AG20443 (cell line): Measurements from ENCODE around the gene GPD1L.
"Not testable (repeated sequence)": the region's sequence is repeated elsewhere in the genome, so short reads cannot be mapped to it uniquely, and the experiment has no call there.

ENCODE experiments used
- DNase-seq: peaks from one replicate; pipeline ENCODE4 v3.0.0; 2012; ENCODE audit warnings: low spot score, mixed read lengths

GPD1L gene

GRCh38 chr3:32181365-32181764 is 74.9 kb downstream of the GPD1L start:
- no peak for DNase-seq

- DNase-seq = no peak
Observed at GRCh38 chr3:32181796-32182195, 75.4 kb downstream of the GPD1L start.

GRCh38 chr3:32184187-32184730 is 77.8 kb downstream of the GPD1L start:
- DNase-seq = no peak

GRCh38 chr3:32186097-32186496 is 79.7 kb downstream of the GPD1L start:
- no peak for DNase-seq

- DNase-seq = no peak
Observed at GRCh38 chr3:32186876-32187275, 80.5 kb downstream of the GPD1L start.

GRCh38 chr3:32189693-32190092 is 83.3 kb downstream of the GPD1L start:
- no peak for DNase-seq

- not testable (repeated sequence) for DNase-seq
Observed at GRCh38 chr3:32190556-32190955, 84.1 kb downstream of the GPD1L start.

GRCh38 chr3:32193101-32193500 is 86.7 kb downstream of the GPD1L start:
- DNase-seq = no peak

- no peak for DNase-seq
Observed at GRCh38 chr3:32194653-32195052, 88.2 kb downstream of the GPD1L start.

GRCh38 chr3:32195995-32196540 is 89.6 kb downstream of the GPD1L start:
- no peak for DNase-seq

- no peak for DNase-seq
Observed at GRCh38 chr3:32197991-32198390, 91.6 kb downstream of the GPD1L start.

- DNase-seq = no peak
Observed at GRCh38 chr3:32198714-32199113, 92.3 kb downstream of the GPD1L start.

- DNase-seq = no peak
Observed at GRCh38 chr3:32200490-32200889, 94.1 kb downstream of the GPD1L start.

GRCh38 chr3:32200992-32201758 is 94.8 kb downstream of the GPD1L start:
- no peak for DNase-seq

GRCh38 chr3:32202496-32202895 is 96.1 kb downstream of the GPD1L start:
- no peak for DNase-seq

GRCh38 chr3:32203854-32204253 is 97.4 kb downstream of the GPD1L start:
- no peak for DNase-seq

GRCh38 chr3:32208447-32208846 is 102.0 kb downstream of the GPD1L start:
- DNase-seq = no peak

- DNase-seq = no peak
Observed at GRCh38 chr3:32215185-32215584, 108.8 kb downstream of the GPD1L start.

- DNase-seq = no peak
Observed at GRCh38 chr3:32216172-32216783, 109.9 kb downstream of the GPD1L start.

GRCh38 chr3:32217339-32217738 is 110.9 kb downstream of the GPD1L start:
- no peak for DNase-seq
